HG03342 (cell line): Measurements from ENCODE around the gene GMDS.

Source experiments
- ATAC-seq: cut with Tn5 transposase; IDR thresholded peaks from one replicate; pipeline ENCODE4 v1.9.1; 2021; ENCODE audit warnings: mild to moderate bottlenecking, moderate library complexity; ENCODE audit not compliant: unreplicated experiment

GMDS gene

DNA sequence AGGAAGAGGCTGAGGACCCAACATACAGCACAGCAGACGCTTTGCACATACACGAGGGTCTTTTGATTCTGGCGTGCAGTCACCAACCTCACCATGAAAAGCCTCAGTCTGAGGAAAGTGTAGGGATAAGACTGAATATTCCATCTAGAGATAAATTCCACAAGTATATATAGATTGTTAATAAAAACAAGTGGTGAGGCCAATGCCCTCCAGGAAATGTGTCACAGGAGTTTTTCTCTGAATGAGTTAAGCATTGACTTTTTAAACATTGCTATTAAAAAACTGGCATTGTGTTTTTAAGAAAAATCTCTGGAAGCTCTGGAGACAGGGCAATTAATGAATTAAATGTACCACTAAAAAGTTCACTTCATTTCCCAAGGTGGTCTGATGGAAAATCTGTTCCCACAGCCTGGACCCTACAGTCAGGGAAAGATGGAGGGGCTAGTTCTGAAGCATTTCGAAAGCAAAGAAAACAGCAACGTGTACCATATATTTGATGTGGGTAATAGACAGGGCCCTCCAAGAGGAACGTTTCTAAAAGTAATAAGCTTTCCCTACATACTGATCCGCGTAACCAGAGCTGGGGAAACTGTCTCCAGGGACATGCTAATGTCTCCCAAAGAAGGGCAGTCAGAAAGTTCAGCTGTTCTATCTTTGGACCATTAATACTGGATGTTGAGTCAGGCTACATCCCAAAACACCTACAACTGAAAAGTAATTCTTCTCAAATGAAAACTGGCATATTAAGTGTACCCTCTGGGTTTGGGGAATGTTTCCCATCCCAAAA, 334.6 kb downstream of the GMDS start:
- no peak for ATAC-seq

DNA sequence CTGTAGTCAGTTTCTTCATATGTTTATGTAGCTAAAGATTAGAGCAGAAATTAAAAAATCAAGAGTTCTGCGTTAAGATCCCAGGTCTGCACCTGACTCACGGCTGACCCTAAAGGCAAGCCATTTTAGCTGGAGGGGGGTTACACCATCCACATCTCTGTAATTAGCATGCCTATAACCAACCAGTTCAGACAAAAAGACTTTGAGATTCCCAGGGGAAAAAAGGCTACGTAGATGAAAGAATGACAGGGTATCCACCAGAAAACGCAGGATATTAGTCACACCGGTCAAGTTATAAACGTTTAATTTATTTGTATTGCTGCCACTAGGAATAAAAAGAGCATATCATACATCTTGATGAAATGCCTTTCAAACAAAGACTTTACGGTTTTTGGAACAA, 336.6 kb downstream of the GMDS start:
- ATAC-seq = no peak

DNA sequence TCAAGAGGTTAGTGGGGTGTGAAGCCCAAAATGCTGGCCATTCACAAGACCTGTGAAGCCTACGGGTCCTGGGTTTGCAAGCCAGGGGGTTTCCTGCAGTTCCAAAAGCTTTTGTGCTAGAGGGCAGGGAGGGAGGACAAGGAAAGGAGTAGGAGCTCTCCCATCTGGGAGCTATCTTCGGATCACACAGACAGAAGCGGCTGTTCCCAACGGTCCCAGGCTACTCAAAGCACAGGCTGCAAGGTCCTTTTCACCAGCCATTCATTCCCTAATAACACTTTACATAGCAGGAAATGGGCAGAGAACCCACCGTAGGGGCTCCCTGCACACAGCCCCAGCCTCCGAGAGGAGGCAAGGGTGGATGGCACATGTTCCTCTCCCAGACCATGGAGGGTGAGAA, 338.8 kb downstream of the GMDS start:
- no peak for ATAC-seq

GRCh38 chr6:1906014-1906413, 339.4 kb downstream of the GMDS start:
- no peak for ATAC-seq

DNA sequence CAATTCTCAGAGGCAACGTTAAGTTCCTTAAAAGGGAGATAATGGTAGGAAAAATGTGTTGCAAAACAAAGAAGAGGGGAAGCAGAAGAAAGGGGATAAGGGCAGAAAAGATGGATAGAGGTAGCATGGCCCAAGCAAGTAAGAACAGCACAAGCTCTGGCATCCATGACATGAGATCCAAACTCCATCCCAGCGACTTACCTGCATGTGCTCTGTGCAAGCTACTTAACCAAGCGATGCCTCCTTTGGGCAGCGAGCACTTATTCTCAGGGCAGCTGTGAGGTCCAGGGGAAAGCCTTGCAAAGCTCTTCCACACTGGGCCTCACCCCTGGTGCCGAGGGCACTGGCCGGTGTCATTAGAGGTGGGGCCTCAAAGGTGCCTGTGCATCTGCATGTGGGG, 340.5 kb downstream of the GMDS start:
- no peak for ATAC-seq

GRCh38 chr6:1904466-1904799, 341.0 kb downstream of the GMDS start:
- ATAC-seq = no peak

GRCh38 chr6:1903780-1904465, 341.5 kb downstream of the GMDS start:
- no peak for ATAC-seq

GRCh38 chr6:1901556-1901955, 343.8 kb downstream of the GMDS start:
- ATAC-seq = no peak

- no peak for ATAC-seq
Measured at GRCh38 chr6:1896897-1897296, 348.5 kb downstream of the GMDS start.

GRCh38 chr6:1895721-1896120, 349.7 kb downstream of the GMDS start:
- ATAC-seq = no peak

GRCh38 chr6:1894954-1895353, 350.5 kb downstream of the GMDS start:
- no peak for ATAC-seq

GRCh38 chr6:1893470-1894130, 351.8 kb downstream of the GMDS start:
- no peak for ATAC-seq

- no peak for ATAC-seq
Measured at GRCh38 chr6:1892716-1893115, 352.7 kb downstream of the GMDS start.

GRCh38 chr6:1890987-1891386, 354.4 kb downstream of the GMDS start:
- no peak for ATAC-seq

DNA sequence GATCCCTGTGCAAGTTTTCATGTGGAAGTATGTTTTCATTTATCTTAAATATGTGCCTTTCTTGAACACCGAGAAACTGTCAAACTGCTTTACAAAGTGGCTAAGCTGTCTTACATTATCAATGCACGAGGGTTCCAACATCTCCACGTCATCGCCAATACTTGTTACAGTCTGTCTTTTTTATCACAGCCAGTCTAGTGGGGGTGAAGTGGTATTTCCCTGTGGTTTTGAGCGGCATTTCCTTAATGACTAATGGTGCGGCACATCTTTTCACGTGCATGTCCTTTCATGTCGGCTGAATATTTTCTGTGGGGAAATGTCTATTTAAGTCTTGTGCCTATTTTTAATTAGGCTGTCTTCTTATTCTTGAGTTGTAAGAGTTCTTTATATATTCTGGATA, 355.3 kb downstream of the GMDS start:
- no peak for ATAC-seq

DNA sequence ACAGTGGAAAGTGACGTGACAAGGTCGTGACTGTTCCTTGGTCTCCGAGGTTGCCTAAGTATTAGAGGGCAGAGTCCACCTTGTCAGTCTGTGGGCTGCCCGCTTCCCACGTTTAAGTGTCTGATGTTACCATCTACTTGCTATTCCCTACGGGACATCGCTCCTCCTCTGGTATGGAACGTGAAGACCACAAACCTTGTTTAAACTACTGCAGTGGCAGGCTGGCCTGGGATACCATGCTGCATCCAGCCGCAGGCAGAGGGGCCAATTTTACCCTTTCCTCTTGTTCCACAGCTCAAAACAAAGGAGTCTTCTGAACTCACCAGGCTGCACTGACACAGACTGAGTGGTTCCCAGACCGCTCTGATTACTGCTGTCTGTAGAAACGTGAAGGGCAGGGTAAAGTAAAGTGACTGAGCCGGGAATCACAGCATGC, 359.8 kb downstream of the GMDS start:
- no peak for ATAC-seq

- ATAC-seq = no peak
Measured at GRCh38 chr6:1884313-1884712, 361.1 kb downstream of the GMDS start.

- no peak for ATAC-seq
Measured at GRCh38 chr6:1878330-1878729, 367.1 kb downstream of the GMDS start.

DNA sequence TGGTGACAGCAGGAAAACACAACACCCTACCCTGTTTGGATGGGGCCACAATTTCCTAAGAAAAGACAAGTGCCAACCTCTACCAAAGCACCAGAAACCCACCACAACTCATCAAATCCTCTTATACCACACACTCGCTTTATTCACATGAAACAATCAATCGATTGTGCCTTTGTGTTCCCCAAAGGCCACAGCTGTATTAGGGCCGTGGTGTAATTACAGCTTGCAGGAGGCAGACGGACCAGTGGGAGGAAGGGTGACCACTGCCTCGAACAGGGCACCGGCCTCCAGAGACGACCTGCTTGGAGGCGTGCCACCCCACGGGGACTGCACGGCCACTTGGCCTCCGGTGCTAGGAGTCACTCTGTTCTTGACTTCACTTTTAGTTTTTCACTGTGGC, 371.6 kb downstream of the GMDS start:
- no peak for ATAC-seq

GRCh38 chr6:1872649-1873131, 372.7 kb downstream of the GMDS start:
- ATAC-seq = no peak

DNA sequence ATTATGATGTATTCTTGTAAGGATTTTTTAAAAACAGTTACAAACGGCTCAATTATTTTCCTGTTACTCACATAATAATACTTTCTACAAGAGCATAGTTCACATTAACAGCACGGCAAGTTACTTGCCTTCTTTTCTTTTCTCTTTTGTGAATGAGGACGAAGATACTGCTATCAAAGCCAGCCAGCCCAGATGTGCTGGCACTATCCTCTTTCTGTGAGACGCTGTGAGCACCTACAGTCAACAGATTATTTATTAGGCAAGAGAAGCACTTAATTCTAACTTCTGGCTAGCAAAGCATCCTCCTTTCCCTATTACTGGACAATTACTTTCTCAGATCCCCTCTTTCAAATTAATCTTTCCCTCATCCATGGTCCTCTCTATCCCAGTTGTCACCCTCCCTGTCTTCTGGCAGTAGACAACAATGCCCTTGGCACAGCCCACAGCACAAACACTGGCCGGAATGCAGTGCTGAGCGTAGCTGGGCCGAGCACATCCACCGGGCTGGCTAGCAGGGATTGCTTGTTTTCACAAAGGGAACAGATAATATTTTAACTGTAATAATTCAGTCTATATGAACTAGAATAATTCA, 373.6 kb downstream of the GMDS start:
- ATAC-seq = no peak

- ATAC-seq = no peak
Measured at GRCh38 chr6:1870932-1871331, 374.5 kb downstream of the GMDS start.
